Measurements from ENCODE around the gene GTSF1L. TPM values are rescaled to one million over a fixed set of nuclear protein-coding genes. Genes with fewer than 3 reads are reported as not detected.

The GTSF1L gene
- total RNA-seq, 1 experiment from 2014 or later = not detected

DNA sequence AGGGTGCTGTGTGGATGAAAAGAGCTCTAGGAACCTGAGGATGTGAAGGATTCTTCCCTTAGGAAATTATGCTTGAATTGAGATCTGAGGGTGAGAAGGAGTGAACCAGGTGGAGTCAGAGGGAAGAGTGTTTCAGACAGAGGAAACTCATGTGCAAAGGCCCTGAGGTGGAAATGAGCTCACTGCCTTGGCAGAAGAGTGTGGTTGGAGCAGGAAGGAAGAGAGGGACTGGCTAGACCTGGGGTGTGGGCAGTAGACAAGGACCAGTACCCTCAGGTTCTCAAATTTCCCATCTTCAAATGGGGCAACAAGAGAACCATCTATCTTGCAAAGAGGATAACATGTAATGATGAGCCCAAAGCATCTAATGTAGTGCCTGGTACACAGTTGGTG is 24.0 kb upstream of the GTSF1L start:
- ATAC-seq = no peak

DNA sequence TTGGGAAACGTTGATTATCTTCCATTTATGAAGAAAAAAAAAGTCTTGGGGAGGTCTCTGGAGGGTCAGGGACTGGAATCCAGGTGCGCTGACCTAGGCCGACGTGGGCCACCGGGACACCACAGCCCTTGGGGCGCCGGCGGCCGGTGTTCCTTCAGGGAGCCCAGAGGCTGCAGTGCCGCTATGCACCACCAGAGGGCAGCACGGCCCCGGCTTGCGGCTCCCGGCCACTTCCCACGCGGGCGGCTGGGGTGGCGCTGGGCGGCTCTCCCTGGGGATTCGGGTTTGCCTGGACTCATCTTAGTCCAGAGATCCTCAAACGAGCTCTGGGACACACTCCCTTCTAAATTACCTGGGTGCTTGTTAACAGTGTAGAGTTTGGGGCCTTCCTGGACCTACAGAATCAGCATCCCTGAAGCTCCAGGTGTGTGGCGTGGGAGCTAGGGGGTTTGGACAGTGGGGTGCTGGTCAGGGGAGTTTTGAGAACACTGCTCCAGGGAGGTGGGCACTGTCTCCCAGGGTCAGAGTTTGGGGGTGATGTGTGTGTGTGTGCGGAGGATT is 23.0 kb upstream of the GTSF1L start:
- H3K36me3 Mint-ChIP-seq = no peaks in the 10 kb centered on the region
- H3K4me1 Mint-ChIP-seq = peaks cover 8% of the 10 kb centered on the region
- ChIA-PET POLR2A (no interaction called here), CTCF (interaction anchor here (0.6 to 2.3 kb wide), 30 partner anchors 9 to 668 kb away, joined by 3 to 10 read pairs (median 4); partner anchors contain the start of gene IFT52)
- no peak overlapping the region for H3K27ac Mint-ChIP-seq
- H3K4me3 Mint-ChIP-seq = no peak overlapping the region
- H3K27me3 Mint-ChIP-seq (ENCODE audit: low read depth) = peaks cover 5% of the 10 kb centered on the region; the same call in 1 of the 2 replicates
- ATAC-seq (peak; percentile 87), DNase-seq (ENCODE audit: low spot score) (peak; percentile 93)
- peaks cover 4% of the 10 kb centered on the region; the same call in 1 of the 2 replicates for H3K9me3 Mint-ChIP-seq
- TF ChIP-seq SOX15 (CRISPR knock-in tag; IDR thresholded peaks at IDR 0.05) = no peak
- TF ChIP-seq, protein P1, sequence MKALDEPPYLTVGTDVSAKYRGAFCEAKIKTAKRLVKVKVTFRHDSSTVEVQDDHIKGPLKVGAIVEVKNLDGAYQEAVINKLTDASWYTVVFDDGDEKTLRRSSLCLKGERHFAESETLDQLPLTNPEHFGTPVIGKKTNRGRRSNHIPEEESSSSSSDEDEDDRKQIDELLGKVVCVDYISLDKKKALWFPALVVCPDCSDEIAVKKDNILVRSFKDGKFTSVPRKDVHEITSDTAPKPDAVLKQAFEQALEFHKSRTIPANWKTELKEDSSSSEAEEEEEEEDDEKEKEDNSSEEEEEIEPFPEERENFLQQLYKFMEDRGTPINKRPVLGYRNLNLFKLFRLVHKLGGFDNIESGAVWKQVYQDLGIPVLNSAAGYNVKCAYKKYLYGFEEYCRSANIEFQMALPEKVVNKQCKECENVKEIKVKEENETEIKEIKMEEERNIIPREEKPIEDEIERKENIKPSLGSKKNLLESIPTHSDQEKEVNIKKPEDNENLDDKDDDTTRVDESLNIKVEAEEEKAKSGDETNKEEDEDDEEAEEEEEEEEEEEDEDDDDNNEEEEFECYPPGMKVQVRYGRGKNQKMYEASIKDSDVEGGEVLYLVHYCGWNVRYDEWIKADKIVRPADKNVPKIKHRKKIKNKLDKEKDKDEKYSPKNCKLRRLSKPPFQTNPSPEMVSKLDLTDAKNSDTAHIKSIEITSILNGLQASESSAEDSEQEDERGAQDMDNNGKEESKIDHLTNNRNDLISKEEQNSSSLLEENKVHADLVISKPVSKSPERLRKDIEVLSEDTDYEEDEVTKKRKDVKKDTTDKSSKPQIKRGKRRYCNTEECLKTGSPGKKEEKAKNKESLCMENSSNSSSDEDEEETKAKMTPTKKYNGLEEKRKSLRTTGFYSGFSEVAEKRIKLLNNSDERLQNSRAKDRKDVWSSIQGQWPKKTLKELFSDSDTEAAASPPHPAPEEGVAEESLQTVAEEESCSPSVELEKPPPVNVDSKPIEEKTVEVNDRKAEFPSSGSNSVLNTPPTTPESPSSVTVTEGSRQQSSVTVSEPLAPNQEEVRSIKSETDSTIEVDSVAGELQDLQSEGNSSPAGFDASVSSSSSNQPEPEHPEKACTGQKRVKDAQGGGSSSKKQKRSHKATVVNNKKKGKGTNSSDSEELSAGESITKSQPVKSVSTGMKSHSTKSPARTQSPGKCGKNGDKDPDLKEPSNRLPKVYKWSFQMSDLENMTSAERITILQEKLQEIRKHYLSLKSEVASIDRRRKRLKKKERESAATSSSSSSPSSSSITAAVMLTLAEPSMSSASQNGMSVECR (CRISPR knock-in tag; IDR thresholded peaks at IDR 0.05; ENCODE audit: borderline replicate concordance) = no peak
- TF ChIP-seq ZNF219 (CRISPR knock-in tag; IDR thresholded peaks at IDR 0.05; ENCODE audit: borderline replicate concordance) = no peak
- TF ChIP-seq SMAD4 (CRISPR knock-in tag; IDR thresholded peaks at IDR 0.05) = no peak
- TF ChIP-seq TP53 (CRISPR knock-in tag; IDR thresholded peaks at IDR 0.05) = no peak
- TF ChIP-seq, protein P2, sequence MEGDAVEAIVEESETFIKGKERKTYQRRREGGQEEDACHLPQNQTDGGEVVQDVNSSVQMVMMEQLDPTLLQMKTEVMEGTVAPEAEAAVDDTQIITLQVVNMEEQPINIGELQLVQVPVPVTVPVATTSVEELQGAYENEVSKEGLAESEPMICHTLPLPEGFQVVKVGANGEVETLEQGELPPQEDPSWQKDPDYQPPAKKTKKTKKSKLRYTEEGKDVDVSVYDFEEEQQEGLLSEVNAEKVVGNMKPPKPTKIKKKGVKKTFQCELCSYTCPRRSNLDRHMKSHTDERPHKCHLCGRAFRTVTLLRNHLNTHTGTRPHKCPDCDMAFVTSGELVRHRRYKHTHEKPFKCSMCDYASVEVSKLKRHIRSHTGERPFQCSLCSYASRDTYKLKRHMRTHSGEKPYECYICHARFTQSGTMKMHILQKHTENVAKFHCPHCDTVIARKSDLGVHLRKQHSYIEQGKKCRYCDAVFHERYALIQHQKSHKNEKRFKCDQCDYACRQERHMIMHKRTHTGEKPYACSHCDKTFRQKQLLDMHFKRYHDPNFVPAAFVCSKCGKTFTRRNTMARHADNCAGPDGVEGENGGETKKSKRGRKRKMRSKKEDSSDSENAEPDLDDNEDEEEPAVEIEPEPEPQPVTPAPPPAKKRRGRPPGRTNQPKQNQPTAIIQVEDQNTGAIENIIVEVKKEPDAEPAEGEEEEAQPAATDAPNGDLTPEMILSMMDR (IDR thresholded peaks at IDR 0.05) = peak; percentile 100
- TF ChIP-seq GABPB1 (CRISPR knock-in tag; IDR thresholded peaks at IDR 0.05) = 0 out of 2 replicates have a peak, but pooled peaks have one; percentile 10

More for the DNA sequence above, 24.0 kb upstream of the GTSF1L start:
- Mint-ChIP-seq H3K27ac (no peak overlapping the region), H3K9me3 (peaks cover 4% of the 10 kb centered on the region; the same call in 1 of the 2 replicates), H3K36me3 (no peaks in the 10 kb centered on the region), H3K4me3 (no peak overlapping the region), H3K27me3 (ENCODE audit: low read depth) (peaks cover 5% of the 10 kb centered on the region; the same call in 1 of the 2 replicates), H3K4me1 (peaks cover 8% of the 10 kb centered on the region)
- no peak for DNase-seq (ENCODE audit: low spot score)
- TF ChIP-seq, protein P3, sequence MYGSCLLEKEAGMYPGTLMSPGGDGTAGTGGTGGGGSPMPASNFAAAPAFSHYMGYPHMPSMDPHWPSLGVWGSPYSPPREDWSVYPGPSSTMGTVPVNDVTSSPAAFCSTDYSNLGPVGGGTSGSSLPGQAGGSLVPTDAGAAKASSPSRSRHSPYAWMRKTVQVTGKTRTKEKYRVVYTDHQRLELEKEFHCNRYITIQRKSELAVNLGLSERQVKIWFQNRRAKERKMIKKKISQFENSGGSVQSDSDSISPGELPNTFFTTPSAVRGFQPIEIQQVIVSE (CRISPR knock-in tag; IDR thresholded peaks at IDR 0.05; ENCODE audit: borderline replicate concordance) = no peak
- TF ChIP-seq GTF2I (CRISPR knock-in tag; conservative IDR thresholded peaks at IDR 0.05) (no peak), SMAD3 (CRISPR knock-in tag; IDR thresholded peaks at IDR 0.05; ENCODE audit: borderline replicate concordance) (no peak), ZNF138 (CRISPR knock-in tag; conservative IDR thresholded peaks at IDR 0.05) (no peak), NR3C1 (CRISPR knock-in tag; conservative IDR thresholded peaks at IDR 0.05; ENCODE audit: low read depth) (no peak), ATF1 (CRISPR knock-in tag; IDR thresholded peaks at IDR 0.05) (no peak), ETV6 (CRISPR knock-in tag; IDR thresholded peaks at IDR 0.05) (no peak), ZNF317 (CRISPR knock-in tag; IDR thresholded peaks at IDR 0.05; ENCODE audit: borderline replicate concordance, low read depth) (no peak), SOX15 (CRISPR knock-in tag; IDR thresholded peaks at IDR 0.05) (no peak), ZBTB21 (CRISPR knock-in tag; IDR thresholded peaks at IDR 0.05; ENCODE audit: borderline replicate concordance) (no peak), ELF4 (CRISPR knock-in tag; IDR thresholded peaks at IDR 0.05; ENCODE audit: low read depth) (no peak), KAT7 (CRISPR knock-in tag; IDR thresholded peaks at IDR 0.05; ENCODE audit: borderline replicate concordance) (no peak), HMGA2 (CRISPR knock-in tag; IDR thresholded peaks at IDR 0.05) (no peak), ZNF423 (CRISPR knock-in tag; IDR thresholded peaks at IDR 0.05) (no peak)
- TF ChIP-seq, protein P4, sequence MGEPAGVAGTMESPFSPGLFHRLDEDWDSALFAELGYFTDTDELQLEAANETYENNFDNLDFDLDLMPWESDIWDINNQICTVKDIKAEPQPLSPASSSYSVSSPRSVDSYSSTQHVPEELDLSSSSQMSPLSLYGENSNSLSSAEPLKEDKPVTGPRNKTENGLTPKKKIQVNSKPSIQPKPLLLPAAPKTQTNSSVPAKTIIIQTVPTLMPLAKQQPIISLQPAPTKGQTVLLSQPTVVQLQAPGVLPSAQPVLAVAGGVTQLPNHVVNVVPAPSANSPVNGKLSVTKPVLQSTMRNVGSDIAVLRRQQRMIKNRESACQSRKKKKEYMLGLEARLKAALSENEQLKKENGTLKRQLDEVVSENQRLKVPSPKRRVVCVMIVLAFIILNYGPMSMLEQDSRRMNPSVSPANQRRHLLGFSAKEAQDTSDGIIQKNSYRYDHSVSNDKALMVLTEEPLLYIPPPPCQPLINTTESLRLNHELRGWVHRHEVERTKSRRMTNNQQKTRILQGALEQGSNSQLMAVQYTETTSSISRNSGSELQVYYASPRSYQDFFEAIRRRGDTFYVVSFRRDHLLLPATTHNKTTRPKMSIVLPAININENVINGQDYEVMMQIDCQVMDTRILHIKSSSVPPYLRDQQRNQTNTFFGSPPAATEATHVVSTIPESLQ (CRISPR knock-in tag; IDR thresholded peaks at IDR 0.05) = no peak
- TF ChIP-seq, protein P5, sequence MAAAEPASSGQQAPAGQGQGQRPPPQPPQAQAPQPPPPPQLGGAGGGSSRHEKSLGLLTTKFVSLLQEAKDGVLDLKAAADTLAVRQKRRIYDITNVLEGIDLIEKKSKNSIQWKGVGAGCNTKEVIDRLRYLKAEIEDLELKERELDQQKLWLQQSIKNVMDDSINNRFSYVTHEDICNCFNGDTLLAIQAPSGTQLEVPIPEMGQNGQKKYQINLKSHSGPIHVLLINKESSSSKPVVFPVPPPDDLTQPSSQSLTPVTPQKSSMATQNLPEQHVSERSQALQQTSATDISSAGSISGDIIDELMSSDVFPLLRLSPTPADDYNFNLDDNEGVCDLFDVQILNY (CRISPR knock-in tag; IDR thresholded peaks at IDR 0.05) = no peak
- TF ChIP-seq, protein P6, sequence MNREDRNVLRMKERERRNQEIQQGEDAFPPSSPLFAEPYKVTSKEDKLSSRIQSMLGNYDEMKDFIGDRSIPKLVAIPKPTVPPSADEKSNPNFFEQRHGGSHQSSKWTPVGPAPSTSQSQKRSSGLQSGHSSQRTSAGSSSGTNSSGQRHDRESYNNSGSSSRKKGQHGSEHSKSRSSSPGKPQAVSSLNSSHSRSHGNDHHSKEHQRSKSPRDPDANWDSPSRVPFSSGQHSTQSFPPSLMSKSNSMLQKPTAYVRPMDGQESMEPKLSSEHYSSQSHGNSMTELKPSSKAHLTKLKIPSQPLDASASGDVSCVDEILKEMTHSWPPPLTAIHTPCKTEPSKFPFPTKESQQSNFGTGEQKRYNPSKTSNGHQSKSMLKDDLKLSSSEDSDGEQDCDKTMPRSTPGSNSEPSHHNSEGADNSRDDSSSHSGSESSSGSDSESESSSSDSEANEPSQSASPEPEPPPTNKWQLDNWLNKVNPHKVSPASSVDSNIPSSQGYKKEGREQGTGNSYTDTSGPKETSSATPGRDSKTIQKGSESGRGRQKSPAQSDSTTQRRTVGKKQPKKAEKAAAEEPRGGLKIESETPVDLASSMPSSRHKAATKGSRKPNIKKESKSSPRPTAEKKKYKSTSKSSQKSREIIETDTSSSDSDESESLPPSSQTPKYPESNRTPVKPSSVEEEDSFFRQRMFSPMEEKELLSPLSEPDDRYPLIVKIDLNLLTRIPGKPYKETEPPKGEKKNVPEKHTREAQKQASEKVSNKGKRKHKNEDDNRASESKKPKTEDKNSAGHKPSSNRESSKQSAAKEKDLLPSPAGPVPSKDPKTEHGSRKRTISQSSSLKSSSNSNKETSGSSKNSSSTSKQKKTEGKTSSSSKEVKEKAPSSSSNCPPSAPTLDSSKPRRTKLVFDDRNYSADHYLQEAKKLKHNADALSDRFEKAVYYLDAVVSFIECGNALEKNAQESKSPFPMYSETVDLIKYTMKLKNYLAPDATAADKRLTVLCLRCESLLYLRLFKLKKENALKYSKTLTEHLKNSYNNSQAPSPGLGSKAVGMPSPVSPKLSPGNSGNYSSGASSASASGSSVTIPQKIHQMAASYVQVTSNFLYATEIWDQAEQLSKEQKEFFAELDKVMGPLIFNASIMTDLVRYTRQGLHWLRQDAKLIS (CRISPR knock-in tag; IDR thresholded peaks at IDR 0.05; ENCODE audit: borderline replicate concordance) = no peak
- TF ChIP-seq, protein P7, sequence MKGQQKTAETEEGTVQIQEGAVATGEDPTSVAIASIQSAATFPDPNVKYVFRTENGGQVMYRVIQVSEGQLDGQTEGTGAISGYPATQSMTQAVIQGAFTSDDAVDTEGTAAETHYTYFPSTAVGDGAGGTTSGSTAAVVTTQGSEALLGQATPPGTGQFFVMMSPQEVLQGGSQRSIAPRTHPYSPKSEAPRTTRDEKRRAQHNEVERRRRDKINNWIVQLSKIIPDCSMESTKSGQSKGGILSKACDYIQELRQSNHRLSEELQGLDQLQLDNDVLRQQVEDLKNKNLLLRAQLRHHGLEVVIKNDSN (CRISPR knock-in tag; IDR thresholded peaks at IDR 0.05) = no peak
- CTCF ChIA-PET = interaction anchor here (1.0 to 1.3 kb wide), 3 partner anchors 14 to 185 kb away, joined by 3 to 4 read pairs (median 3); no protein-coding TSS in a partner anchor
- POLR2A ChIA-PET = interaction anchor here (0.6 kb wide), 1 partner anchor 228 kb away, joined by 3 read pairs; no protein-coding TSS in a partner anchor
